ENCODE results near the gene TCEAL2.
"Not testable (repeated sequence)": the region's sequence is repeated elsewhere in the genome, so short reads cannot be mapped to it uniquely, and the experiment has no call there.

TCEAL2 gene

DNA sequence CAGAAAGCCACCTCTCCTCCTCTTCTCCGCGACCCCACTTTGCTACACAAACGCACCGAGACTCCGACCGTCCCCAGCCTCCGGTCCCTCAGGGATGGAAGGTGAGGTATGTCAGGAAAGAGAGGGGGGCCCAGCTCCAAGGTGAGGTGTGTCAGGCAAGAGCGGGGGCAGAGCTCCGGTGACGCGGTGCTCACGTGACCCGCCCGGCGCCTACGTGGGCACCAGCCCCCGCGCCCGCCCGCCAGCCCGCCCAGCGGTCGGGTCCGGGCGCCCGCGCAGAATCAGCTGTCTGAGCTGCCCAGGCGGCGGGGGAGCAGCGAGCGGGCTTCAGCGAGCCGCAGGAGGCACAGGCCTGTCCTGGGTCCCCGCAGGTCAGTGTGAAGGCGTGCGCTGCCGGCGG is at the start of gene TCEAL2:
Gene TCEAL2, plus strand, starts transcription at position 244 of the 400 bp plus-strand sequence. CDS start 1,152 bp downstream, outside the sequence.
- DNase-seq = not testable (repeated sequence)

DNA sequence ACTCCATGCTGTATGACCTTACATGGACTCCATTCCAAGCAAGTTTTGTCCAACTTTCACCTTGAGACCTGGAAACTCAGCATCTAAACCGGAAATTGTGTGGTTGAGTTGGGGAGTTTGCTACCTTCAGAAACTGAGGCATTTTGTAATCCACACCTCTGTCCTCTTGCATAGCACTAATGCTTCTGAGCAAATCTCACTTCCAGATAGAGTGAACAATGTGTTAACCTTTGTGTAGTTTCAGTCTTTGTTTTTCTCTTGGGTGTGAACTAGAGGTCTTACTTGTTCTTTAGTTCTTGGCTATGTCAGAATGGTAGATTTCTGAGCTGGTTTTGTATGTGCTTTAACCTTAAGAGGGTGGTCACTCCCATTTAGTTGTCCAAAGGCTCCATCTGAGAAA is 48.1 kb upstream of the TCEAL2 start:
- DNase-seq = no peak

DNA sequence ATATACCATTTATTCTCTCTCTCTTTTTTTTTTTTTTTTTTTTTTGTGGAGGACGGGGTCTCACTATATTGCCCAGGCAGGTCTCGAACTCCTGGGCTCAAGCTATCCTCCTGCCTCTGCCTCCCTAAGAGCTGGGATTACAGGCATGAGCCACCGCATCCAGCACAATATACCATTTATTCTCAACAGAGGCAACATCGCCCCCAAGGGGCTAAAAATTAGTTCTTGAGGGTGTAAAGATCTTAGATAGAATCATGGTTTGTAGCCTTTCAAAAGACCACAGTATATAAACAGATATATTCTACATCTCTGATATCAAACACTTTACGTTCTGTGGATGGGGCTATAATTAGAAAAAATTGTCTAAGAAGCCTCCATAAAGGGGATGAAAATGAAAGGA is 39.8 kb upstream of the TCEAL2 start:
- peak; percentile 25 for DNase-seq

DNA sequence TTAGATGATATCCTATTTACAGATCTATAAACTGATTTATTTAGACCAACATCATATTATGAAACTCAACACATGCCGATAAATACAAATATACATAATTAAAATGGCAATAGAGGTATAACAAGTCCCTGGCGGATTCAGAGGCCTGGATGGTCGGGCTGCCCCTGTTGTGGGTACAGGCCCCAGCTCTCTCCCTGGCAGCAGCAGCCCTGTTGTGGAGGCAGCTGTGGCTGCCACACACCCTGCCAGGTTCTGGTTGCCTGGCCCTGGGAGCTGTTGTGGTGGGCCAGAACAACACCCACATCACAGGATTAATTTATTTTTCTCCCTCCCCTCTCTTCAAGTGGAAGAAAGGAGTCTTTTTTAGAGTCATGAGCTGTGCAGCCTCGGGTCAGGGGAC is 12.1 kb upstream of the TCEAL2 start:
- DNase-seq = no peak

DNA sequence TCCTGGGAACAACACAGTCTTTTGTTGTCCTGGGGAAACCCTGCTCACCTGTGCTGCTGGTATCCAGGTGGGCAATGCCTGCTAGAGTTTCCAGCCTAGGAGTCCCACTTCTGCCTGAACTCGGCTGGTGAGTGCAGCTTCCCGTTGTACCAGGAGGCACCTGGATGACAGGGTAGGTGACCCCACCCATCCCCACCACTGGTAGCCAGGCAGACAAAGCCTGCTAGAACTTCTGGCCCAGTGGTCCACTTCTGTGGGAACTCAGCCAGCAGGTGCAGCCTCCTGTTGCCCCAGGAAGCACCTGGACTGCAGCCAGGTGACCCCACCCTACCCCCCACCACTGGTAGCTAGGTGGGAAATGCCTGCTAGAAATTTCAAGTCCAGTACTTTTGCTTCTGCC is 9.7 kb upstream of the TCEAL2 start:
- DNase-seq = no peak

DNA sequence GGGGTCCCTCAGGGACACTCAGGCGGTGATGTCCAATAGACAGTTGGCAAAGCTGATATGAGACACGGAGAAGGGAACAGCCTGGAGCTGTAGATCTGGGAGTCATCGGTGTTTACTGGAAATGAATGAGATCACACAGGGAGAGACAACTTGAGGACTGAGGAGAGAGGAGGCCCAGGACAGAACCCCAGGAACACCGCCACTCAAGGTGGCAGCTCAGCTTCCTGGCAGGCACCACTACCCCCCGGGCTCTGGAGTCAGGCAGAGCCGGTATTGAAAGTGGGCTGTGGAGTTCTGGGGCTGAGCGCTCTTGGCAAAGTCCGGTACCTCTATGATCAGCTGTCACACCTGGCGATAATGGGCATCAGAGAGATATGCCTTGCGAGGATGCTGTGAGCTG is 465 bp upstream of the TCEAL2 start:
- DNase-seq = not testable (repeated sequence)

DNA sequence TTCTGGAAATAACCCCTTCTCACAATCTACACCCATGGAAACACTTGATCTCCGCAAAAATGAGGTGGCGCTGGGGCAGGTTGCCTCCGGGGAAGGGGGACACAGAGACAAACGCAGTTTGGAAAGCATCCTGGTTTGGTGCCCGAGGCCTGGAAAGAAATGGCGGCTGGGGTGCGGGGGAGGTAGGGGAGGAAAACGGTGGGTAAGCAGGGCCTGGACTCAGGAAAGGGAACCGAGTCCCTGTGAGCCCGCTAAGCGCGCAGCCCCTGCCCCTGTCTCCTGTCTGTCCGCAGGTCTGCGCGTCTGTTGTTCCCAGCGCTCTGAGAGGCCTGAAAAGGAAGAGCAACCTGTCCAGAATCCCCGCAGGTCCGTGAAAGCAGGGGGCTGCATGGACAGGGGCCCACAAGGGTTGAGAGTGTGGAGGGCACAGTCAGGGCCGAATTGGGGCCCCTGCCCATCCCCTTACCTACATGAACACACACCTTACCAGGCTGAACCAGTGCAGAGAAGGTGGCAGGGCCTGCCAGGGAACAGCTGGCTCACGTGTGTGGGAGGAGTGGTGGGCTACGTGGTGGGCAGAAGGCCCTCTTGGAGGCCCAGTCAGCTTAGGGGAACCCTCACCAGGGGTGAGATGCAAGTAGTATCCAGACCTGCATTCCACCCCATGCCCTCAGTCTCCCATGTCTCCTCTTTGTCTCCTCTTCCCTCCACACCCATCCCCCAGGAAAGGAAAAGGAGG is 770 bp downstream of the TCEAL2 start:
- not testable (repeated sequence) for DNase-seq

DNA sequence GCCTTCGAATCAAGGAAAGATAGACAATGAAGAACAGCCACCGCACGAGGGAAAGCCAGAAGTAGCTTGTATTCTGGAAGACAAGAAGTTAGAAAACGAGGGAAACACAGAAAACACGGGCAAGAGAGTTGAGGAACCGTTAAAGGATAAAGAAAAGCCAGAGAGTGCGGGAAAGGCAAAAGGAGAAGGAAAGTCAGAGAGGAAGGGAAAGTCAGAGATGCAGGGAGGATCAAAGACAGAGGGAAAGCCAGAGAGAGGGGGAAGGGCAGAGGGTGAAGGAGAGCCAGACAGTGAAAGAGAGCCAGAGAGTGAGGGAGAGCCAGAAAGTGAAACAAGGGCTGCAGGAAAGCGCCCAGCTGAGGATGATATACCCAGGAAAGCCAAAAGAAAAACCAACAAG is 1.4 kb downstream of the TCEAL2 start:
- no peak for DNase-seq

DNA sequence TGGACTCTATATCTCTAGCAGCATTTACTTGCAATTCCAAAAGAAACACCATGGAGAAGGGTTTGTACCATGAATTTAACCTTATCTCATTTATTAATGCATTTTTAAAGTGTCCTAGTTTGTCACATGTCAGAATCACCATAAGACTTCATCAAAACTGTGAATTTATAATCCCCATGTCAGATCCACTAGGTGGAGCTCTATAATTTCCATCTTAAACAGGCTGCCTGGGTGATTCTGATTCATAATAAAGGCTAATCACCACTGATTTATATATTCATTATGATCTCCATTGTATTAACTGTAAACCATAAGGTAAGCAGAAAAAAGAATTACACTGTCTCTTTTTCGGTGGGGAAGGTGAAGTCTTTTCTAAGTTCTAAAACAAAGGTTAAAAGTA is 4.0 kb downstream of the TCEAL2 start:
- peak; percentile 26 for DNase-seq

DNA sequence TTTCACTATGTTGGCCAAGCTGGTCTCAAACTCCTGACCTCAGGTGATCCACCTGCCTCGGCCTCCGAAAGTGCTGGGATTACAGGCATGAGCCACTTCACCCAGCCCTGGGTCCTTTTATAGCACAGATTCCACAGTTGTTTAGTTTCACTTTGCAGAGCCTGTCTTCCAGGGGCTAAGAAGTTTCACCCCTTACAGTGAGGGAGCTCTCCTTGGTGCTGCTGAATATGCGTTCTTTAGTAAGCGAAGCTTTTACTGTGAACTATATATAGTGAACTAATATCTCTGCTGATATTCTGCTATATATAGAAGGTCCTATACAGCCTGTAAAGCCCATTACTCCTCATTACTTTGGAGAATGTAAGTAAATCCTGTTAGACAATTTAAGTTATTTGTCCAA is 12.6 kb downstream of the TCEAL2 start:
- no peak for DNase-seq

DNA sequence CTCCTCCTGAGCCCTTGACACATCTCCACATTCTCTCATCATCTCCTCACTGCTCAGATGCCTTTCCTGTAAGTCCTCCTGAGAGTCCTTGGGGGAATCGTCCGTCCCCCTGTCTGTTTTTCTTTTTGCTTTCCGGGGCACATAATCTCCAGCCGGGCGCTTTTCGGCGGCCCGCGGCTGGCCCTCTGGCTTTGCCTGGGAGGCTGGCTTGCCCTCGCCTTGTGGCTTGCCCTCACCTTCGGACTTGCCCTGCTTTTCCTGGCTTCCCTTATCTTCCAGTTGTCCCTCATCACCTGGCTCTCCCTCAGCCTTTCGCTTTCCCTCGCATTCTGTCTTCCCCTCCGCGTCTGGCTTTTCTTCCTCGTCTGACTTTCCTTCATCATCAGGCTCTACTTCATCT is 15.4 kb downstream of the TCEAL2 start:
- DNase-seq = not testable (repeated sequence)

DNA sequence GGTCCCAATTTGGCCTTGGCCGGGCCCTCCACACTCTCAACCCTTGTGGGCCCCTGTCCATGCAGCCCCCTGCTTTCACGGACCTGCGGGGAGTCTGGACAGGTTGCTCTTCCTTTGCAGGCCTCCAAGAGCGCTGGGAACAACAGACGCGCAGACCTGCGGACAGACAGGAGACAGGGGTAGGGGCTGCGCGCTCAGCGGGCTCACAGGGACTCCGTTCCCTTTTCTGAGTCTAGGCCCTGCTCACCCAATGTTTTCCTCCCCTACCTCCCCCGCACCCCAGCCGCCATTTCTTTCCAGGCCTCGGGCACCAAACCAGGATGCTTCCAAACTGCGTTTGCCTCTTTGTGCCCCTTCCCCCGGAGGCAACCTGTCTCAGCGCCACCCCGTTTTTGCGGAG is 16.2 kb downstream of the TCEAL2 start:
- not testable (repeated sequence) for DNase-seq

DNA sequence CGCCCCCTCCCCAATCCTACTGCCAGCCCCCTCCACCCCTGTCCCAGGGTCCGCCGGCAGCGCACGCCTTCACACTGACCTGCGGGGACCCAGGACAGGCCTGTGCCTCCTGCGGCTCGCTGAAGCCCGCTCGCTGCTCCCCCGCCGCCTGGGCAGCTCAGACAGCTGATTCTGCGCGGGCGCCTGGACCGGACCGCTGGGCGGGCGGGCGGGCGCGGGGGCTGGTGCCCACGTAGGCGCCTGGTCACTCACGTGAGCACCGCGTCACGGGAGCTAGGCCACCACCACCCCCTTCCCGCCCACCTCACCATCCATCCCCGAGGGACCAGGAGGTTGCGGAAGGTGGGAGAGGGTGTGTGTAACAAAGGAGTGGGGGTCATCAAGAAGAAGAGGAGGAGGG is 16.8 kb downstream of the TCEAL2 start, which contains the start of gene TCEAL6:
Gene TCEAL6, minus strand, starts transcription at position 208 of the 400 bp plus-strand sequence.
- not testable (repeated sequence) for DNase-seq

DNA sequence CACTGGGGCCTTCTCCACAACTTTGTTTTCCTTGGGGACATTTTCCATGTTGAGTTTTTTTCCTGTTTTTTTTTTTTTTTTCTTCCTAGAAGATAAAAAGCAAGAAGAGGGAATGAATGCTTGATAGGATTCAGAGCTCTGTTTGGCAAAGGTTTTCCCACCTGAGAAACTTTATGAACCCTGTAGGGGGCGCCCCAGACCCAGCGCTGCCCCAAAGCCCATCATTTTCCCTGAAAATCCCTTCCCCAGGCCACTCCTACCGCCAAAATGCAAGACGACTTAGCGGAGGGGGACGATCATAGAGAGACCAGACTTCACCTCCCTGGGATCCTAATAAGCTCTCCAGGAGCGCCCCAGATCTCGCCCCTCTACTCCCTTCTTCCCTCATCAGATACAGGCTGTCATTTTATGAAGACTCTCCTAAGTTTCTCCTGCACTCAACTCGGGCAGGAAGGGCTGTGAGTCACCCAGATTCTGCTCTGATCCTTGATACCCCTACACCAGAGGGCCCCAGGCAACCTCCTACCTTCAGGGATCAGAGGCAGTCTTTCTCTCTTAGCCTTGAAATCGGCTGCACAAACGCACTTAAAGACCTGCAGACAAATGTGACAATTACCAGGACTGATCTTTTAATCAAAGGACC is 28.9 kb downstream of the TCEAL2 start:
- DNase-seq = no peak

DNA sequence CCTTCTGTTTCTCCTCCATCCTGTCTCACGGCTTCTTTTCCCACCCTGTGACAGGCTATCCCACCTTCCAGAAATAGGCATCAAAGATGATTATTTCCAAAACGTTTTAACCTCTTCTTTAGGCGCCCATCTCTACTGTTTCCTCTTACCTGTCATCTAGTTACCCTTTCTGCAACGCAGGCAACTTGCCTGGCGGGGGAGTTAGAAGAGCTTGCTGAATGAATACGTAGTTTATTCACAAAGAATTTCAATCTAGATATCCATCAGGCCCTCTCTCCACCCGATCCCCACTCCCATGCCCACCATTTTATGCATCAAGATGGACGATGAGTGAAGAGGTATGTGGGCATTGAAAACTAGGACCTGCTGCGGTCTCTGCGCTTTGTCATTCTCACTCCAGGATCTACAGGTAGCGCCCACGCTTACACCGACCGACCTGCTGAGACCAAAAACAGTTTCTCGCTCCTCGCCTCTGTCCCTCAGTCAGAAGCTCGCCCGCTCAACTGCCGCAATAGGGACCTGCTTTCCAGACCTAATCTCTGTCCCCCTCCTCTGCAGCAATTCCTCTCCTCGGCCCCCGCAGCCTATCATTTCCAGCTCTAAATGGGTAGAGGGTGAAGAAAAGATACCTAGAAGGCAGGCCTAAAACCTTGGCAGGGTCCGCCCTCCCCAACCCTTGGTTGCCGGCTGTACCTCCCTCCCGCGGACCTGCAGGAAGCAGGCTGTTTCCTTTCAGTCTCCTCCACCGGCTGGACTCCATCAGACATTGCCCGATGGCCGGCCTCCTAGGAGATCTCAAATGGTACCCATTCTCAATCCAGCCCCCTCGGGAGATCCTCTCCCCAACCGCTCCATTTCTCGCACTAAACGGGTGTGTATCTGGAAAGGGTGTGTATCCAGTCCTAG is 29.7 kb downstream of the TCEAL2 start:
- DNase-seq = no peak

DNA sequence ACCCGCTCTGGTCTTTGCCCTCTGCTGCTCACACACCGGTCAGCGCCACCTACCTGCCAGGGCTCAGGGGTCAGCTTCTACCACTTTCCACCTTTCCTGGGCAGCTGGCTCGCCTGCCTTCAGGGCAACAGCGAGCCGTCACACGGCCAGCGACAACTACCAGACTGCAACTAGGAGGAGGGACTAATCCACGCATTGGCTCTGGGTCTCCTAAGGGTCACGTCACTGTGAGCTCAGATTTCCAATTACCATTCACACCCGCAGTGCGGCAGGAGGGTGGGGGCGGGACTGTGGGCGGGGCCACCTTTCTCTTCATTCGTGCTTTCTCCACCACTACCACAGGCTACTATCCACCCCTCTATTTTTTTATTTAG is 30.3 kb downstream of the TCEAL2 start, which contains the start of gene BEX5:
Gene BEX5, minus strand, starts transcription at position 172 of the 374 bp plus-strand sequence. CDS start 1,712 bp downstream, outside the sequence.
- DNase-seq = peak; percentile 78

Measured in NCI-H82 (cell line).